Neural cell (in vitro differentiated cells): ENCODE measurements around the gene FOXK2. TPM values are rescaled to one million over a fixed set of nuclear protein-coding genes. Genes with fewer than 3 reads are reported as not detected.

Experiments
- H2AFZ ChIP-seq: fragments of 200-600, 300-800 bp; sonication (generic), shearing (Covaris generic); 2 replicates; pipeline ENCODE4 v1.6.0; 2014; ENCODE audit warnings: low read depth, mild to moderate bottlenecking, antibody characterized with exemption, low read length, moderate library complexity
- H3F3A ChIP-seq: fragments of 200-600 bp; shearing (Covaris generic); 2 replicates; pipeline ENCODE4 v1.6.1; 2016; ENCODE audit warnings: mild to moderate bottlenecking, moderate library complexity, mixed read lengths, antibody characterized with exemption, low read length; ENCODE audit not compliant: insufficient read depth, poor library complexity, severe bottlenecking
- H3K27ac ChIP-seq: fragments of 200-600, 300-800 bp; sonication (generic), shearing (Covaris generic); 2 replicates; pipeline ENCODE4 v1.5.1; 2014; ENCODE audit warnings: mild to moderate bottlenecking, low read length, moderate library complexity
- H3K27me3 ChIP-seq: fragments of 300-800, 200-600 bp; sonication (generic), shearing (Covaris generic); 2 replicates; pipeline ENCODE4 v1.6.0; 2014; ENCODE audit warnings: mild to moderate bottlenecking, low read depth, low read length, moderate library complexity; ENCODE audit not compliant: insufficient read depth
- H3K36me3 ChIP-seq: fragments of 300-800, 200-600 bp; sonication (generic), shearing (Covaris generic); 2 replicates; pipeline ENCODE4 v1.5.1; 2014; ENCODE audit warnings: mild to moderate bottlenecking, antibody characterized with exemption, low read length, moderate library complexity; ENCODE audit not compliant: insufficient read depth
- H3K4me2 ChIP-seq: fragments of 300-800, 200-600 bp; sonication (generic), shearing (Covaris generic); 2 replicates; pipeline ENCODE4 v1.6.0; 2014; ENCODE audit warnings: mild to moderate bottlenecking, low read length
- H3K4me3 ChIP-seq: fragments of 300-800, 200-600 bp; sonication (generic), shearing (Covaris generic); 2 replicates; pipeline ENCODE4 v1.5.1; 2014; ENCODE audit warnings: mild to moderate bottlenecking, low read length, moderate library complexity
- H3K79me2 ChIP-seq: fragments of 200-600 bp; shearing (Covaris generic); replicated peaks from 2 replicates; pipeline ENCODE4 v1.6.0; 2014; ENCODE audit warnings: mild to moderate bottlenecking, low read length, moderate library complexity; ENCODE audit not compliant: insufficient read depth
- H3K9ac ChIP-seq: fragments of 300-800, 200-600 bp; sonication (generic), shearing (Covaris generic); 2 replicates; pipeline ENCODE4 v1.6.1; 2016; ENCODE audit warnings: mild to moderate bottlenecking, low read length, mixed read lengths
- H3K9me2 ChIP-seq: fragments of 200-600 bp; shearing (Covaris generic); 2 replicates; pipeline ENCODE4 v1.6.1; 2016; ENCODE audit warnings: mild to moderate bottlenecking, low read length, mixed read lengths; ENCODE audit not compliant: insufficient read depth
- H3K9me3 ChIP-seq: fragments of 200-600, 300-800 bp; sonication (generic), shearing (Covaris generic); 2 replicates; pipeline ENCODE4 v1.6.1; 2016; ENCODE audit warnings: mild to moderate bottlenecking, mixed run types, low read length, moderate library complexity, mixed read lengths
- H4K20me1 ChIP-seq: fragments of 200-600 bp; shearing (Covaris generic); 2 replicates; pipeline ENCODE4 v1.6.1; 2016; ENCODE audit warnings: mild to moderate bottlenecking, mixed run types; ENCODE audit not compliant: insufficient read depth
- CTCF ChIP-seq: fragments of 450-650 bp; IDR thresholded peaks from 2 replicates; pipeline ENCODE4 v1.5.1; 2014; ENCODE audit warnings: antibody characterized with exemption, mild to moderate bottlenecking, moderate library complexity; ENCODE audit not compliant: poor library complexity, severe bottlenecking
- EP300 ChIP-seq: fragments of 450-650 bp; conservative IDR thresholded peaks from 2 replicates; pipeline ENCODE4 v1.6.1; 2014; ENCODE audit warnings: antibody characterized with exemption, mild to moderate bottlenecking, moderate library complexity; ENCODE audit not compliant: poor library complexity, severe bottlenecking
- MXI1 ChIP-seq: fragments of 450-650 bp; conservative IDR thresholded peaks from 2 replicates; pipeline ENCODE4 v1.6.1; 2014; ENCODE audit warnings: antibody characterized with exemption, mild to moderate bottlenecking; ENCODE audit not compliant: poor library complexity, severe bottlenecking
- POLR2AphosphoS5 ChIP-seq: IDR thresholded peaks from 2 replicates; pipeline ENCODE4 v1.6.1; 2012
- RAD21 ChIP-seq: fragments of 450-650 bp; conservative IDR thresholded peaks from 2 replicates; pipeline ENCODE4 v1.6.1; 2014; ENCODE audit warnings: antibody characterized with exemption, mild to moderate bottlenecking, moderate library complexity
- REST ChIP-seq: IDR thresholded peaks from 2 replicates; pipeline ENCODE4 v1.6.1; 2012; ENCODE audit warnings: borderline replicate concordance
- SMC3 ChIP-seq: fragments of 450-650 bp; conservative IDR thresholded peaks from 2 replicates; pipeline ENCODE4 v1.6.1; 2014; ENCODE audit warnings: antibody characterized with exemption, mild to moderate bottlenecking, moderate library complexity; ENCODE audit not compliant: poor library complexity
- TAF1 ChIP-seq: IDR thresholded peaks from 2 replicates; pipeline ENCODE4 v1.6.1; 2012; ENCODE audit warnings: low read depth
- polyA plus RNA-seq: library from polyadenylated mRNA; depleted of rRNA; stranded (reverse); fragments of >200 nt; gene quantifications from 2 replicates; pipeline ENCODE4 v1.2.3, GENCODE V29; 2014

The FOXK2 gene
- polyA plus RNA-seq, 1 donor from 2014 or later = 24.4 TPM

- no peak overlapping the region for H3K27ac ChIP-seq
- H3K4me3 ChIP-seq = no peak overlapping the region
- no peaks in the 10 kb centered on the region for H3K9me3 ChIP-seq
- no peaks in the 10 kb centered on the region for H3K27me3 ChIP-seq
- H3K9ac ChIP-seq = no peak overlapping the region
- H3K4me2 ChIP-seq = no peak overlapping the region
- H3K9me2 ChIP-seq = no peaks in the 10 kb centered on the region
- TF ChIP-seq RAD21 = no peak
- TF ChIP-seq EP300 = no peak
- TF ChIP-seq SMC3 = no peak
- no peak for TF ChIP-seq TAF1
- no peak for TF ChIP-seq REST
- H3K36me3 ChIP-seq = no peaks in the 10 kb centered on the region
- H4K20me1 ChIP-seq = no peaks in the 10 kb centered on the region
- H2AFZ ChIP-seq = no peak overlapping the region
- no peaks in the 10 kb centered on the region for H3F3A ChIP-seq
- peaks cover 3% of the 10 kb centered on the region for H3K79me2 ChIP-seq
Measured at GRCh38 chr17:82568997-82569393, 49.5 kb downstream of the FOXK2 start.

GRCh38 chr17:82569621-82570020 lies 50.1 kb downstream of the FOXK2 start:
- no peak overlapping the region for H3K4me3 ChIP-seq
- H3K9ac ChIP-seq = no peak overlapping the region
- H4K20me1 ChIP-seq = no peaks in the 10 kb centered on the region
- H3K79me2 ChIP-seq = no peaks in the 10 kb centered on the region
- no peaks in the 10 kb centered on the region for H3K27me3 ChIP-seq
- no peak overlapping the region for H2AFZ ChIP-seq
- H3K9me3 ChIP-seq = no peaks in the 10 kb centered on the region
- no peak overlapping the region for H3K27ac ChIP-seq
- no peak overlapping the region for H3K4me2 ChIP-seq
- no peaks in the 10 kb centered on the region for H3F3A ChIP-seq
- TF ChIP-seq POLR2AphosphoS5 (no peak), CTCF (no peak), MXI1 (no peak), EP300 (no peak), REST (no peak), TAF1 (no peak)
- H3K9me2 ChIP-seq = no peaks in the 10 kb centered on the region
- no peaks in the 10 kb centered on the region for H3K36me3 ChIP-seq
